PC-3 (cell line): ENCODE measurements around the gene ATG2A. TPM values are rescaled to one million over a fixed set of nuclear protein-coding genes. Genes with fewer than 3 reads are reported as not detected.

Source experiments
- ATAC-seq: fragments of 200-7000 bp; cut with Tn5 transposase; 2 replicates; pipeline ENCODE4 v1.9.1; 2020; ENCODE audit warnings: mild to moderate bottlenecking, moderate library complexity
- BruUV-seq: library from RNA; stranded (reverse); fragments of 400-500 nt; replicated peaks from 2 replicates; lab custom pipeline; 2021; lab: Mats Ljungman, UMichigan
- CTCF ChIA-PET: fragments of 300-600 bp; sonication (Branson Sonifier 250); formaldehyde crosslinking; loops from one replicate; lab custom pipeline; 2022; ENCODE audit warnings: antibody characterized with exemption; lab: Charles Lee
- POLR2A ChIA-PET: fragments of 300-600 bp; sonication (Branson Sonifier 250); formaldehyde crosslinking; loops from one replicate; lab custom pipeline; 2022; ENCODE audit warnings: antibody characterized with exemption; ENCODE audit not compliant: unreplicated experiment; lab: Charles Lee
- DNase-seq: peaks from one replicate; pipeline ENCODE4 v3.0.0-alpha.2; 2015
- H2AFZ ChIP-seq: fragments of 300-600 bp; sonication (generic); 2 replicates; pipeline ENCODE4 v1.6.0; 2016; ENCODE audit warnings: antibody characterized with exemption, low read length
- H3F3A ChIP-seq: fragments of 300-600 bp; sonication (generic); one replicate; pipeline ENCODE4 v1.6.0; 2017; ENCODE audit warnings: antibody characterized with exemption, low read length, control low read depth, mild to moderate bottlenecking; ENCODE audit not compliant: unreplicated experiment
- H3K27ac ChIP-seq: fragments of 300-600 bp; sonication (generic); 2 replicates; pipeline ENCODE4 v1.5.1; 2016; ENCODE audit warnings: mild to moderate bottlenecking, low read length
- H3K27me3 ChIP-seq: fragments of 300-600 bp; sonication (generic); 2 replicates; pipeline ENCODE4 v1.6.1; 2016; ENCODE audit warnings: low read length, mixed read lengths
- H3K36me3 ChIP-seq: fragments of 300-600 bp; sonication (generic); 2 replicates; pipeline ENCODE4 v1.6.1; 2016; ENCODE audit warnings: low read depth, mixed run types, low read length, mixed read lengths
- H3K4me1 ChIP-seq: fragments of 300-600 bp; sonication (generic); 2 replicates; pipeline ENCODE4 v1.5.1; 2016; ENCODE audit warnings: low read length; ENCODE audit not compliant: insufficient read depth
- H3K4me2 ChIP-seq: fragments of 300-600 bp; sonication (generic); 2 replicates; pipeline ENCODE4 v1.6.0; 2016; ENCODE audit warnings: low read length
- H3K4me3 ChIP-seq: fragments of 300-600 bp; sonication (generic); 2 replicates; pipeline ENCODE4 v1.5.1; 2016; ENCODE audit warnings: mild to moderate bottlenecking, low read length, mixed read lengths
- H3K79me2 ChIP-seq: fragments of 300-600 bp; sonication (generic); 2 replicates; pipeline ENCODE4 v1.6.1; 2017; ENCODE audit warnings: low read length, mixed read lengths
- H3K9ac ChIP-seq: fragments of 300-600 bp; sonication (generic); 2 replicates; pipeline ENCODE4 v1.6.0; 2016; ENCODE audit warnings: mild to moderate bottlenecking, low read length
- H3K9me2 ChIP-seq: fragments of 300-600 bp; sonication (generic); replicated peaks from 2 replicates; pipeline ENCODE4 v1.6.1; 2016; ENCODE audit warnings: mixed run types, low read length, mixed read lengths
- H3K9me3 ChIP-seq: fragments of 300-600 bp; sonication (generic); 2 replicates; pipeline ENCODE4 v1.6.1; 2016; ENCODE audit warnings: low read length, mixed read lengths
- H4K20me1 ChIP-seq: fragments of 300-600 bp; sonication (generic); 2 replicates; pipeline ENCODE4 v1.6.1; 2016; ENCODE audit warnings: low read length, mixed read lengths
- CTCF ChIP-seq: fragments of 300-600 bp; sonication (generic); conservative IDR thresholded peaks from 2 replicates; pipeline ENCODE4 v1.5.1; 2017; ENCODE audit warnings: antibody characterized with exemption, low read depth, mild to moderate bottlenecking, low read length
- EZH2 ChIP-seq: fragments of 300-600 bp; sonication (generic); IDR thresholded peaks from one replicate; pipeline ENCODE4 v1.6.1; 2017; ENCODE audit warnings: antibody characterized with exemption, mild to moderate bottlenecking, low read length; ENCODE audit not compliant: unreplicated experiment
- EZH2phosphoT487 ChIP-seq: fragments of 300-600 bp; sonication (generic); IDR thresholded peaks from 2 replicates; pipeline ENCODE4 v1.6.1; 2018; ENCODE audit warnings: mild to moderate bottlenecking, antibody characterized with exemption, low read length, borderline replicate concordance
- intact Hi-C: fragments of 100-400 bp; cut with micrococcal nuclease; formaldehyde crosslinking; loops from 2 replicates; pipeline ENCODE4 v1.9.0; 2023
- total RNA-seq: library from RNA; depleted of rRNA; stranded (reverse); fragments of >200 nt; gene quantifications from 2 replicates; pipeline ENCODE4 v1.2.3, GENCODE V29; 2014

Gene ATG2A
- total RNA-seq, 1 experiment from 2014 or later = 45.6 TPM

- H3K9me3 ChIP-seq = no peaks in the 10 kb centered on the region
- H3K9me2 ChIP-seq = no peaks in the 10 kb centered on the region
- no peaks in the 10 kb centered on the region for H3F3A ChIP-seq
- ATAC-seq = no peak
- H3K4me1 ChIP-seq = peaks cover 13% of the 10 kb centered on the region
- ChIA-PET POLR2A (no interaction called here), CTCF (interaction anchor here (1.0 kb wide), 1 partner anchor 43 kb away, joined by 5 read pairs; no protein-coding TSS in a partner anchor)
- no peak overlapping the region for H3K27ac ChIP-seq
- TF ChIP-seq CTCF (no peak), EZH2 (no peak), EZH2phosphoT487 (no peak)
- H3K27me3 ChIP-seq = no peaks in the 10 kb centered on the region
- no peak overlapping the region for H3K4me3 ChIP-seq
- no TSS peak for BruUV-seq
- no peak for DNase-seq
- no peaks in the 10 kb centered on the region for H4K20me1 ChIP-seq
- no peak overlapping the region for H2AFZ ChIP-seq
- H3K79me2 ChIP-seq = no peaks in the 10 kb centered on the region
- H3K4me2 ChIP-seq = no peak overlapping the region
- H3K36me3 ChIP-seq = no peaks in the 10 kb centered on the region
- no peak overlapping the region for H3K9ac ChIP-seq
- intact Hi-C loops = no loop called here
These were observed 25.1 kb downstream of the ATG2A start for GRCh38 chr11:64891880-64892279.

- Histone ChIP-seq H3K27ac (no peak overlapping the region), H3K9ac (no peak overlapping the region), H3K9me2 (no peaks in the 10 kb centered on the region), H3F3A (no peaks in the 10 kb centered on the region), H4K20me1 (no peaks in the 10 kb centered on the region), H3K79me2 (no peaks in the 10 kb centered on the region), H3K36me3 (no peaks in the 10 kb centered on the region), H3K27me3 (no peaks in the 10 kb centered on the region), H3K4me3 (no peak overlapping the region), H3K4me2 (no peak overlapping the region), H3K9me3 (no peaks in the 10 kb centered on the region), H2AFZ (no peak overlapping the region), H3K4me1 (peaks cover 13% of the 10 kb centered on the region)
- no TSS peak for BruUV-seq
- ATAC-seq (no peak), DNase-seq (no peak)
- intact Hi-C loops = no loop called here
- CTCF ChIA-PET = no interaction called here
- POLR2A ChIA-PET = no interaction called here
- TF ChIP-seq EZH2phosphoT487 (no peak), CTCF (no peak), EZH2 (no peak)
These were observed 25.7 kb downstream of the ATG2A start for GRCh38 chr11:64891215-64891848.

- Histone ChIP-seq H3K9ac (no peak overlapping the region), H3K27me3 (no peaks in the 10 kb centered on the region), H3F3A (no peaks in the 10 kb centered on the region), H3K9me2 (no peaks in the 10 kb centered on the region), H3K4me3 (no peak overlapping the region), H3K27ac (no peak overlapping the region), H3K4me2 (no peak overlapping the region), H4K20me1 (no peaks in the 10 kb centered on the region), H3K4me1 (peaks cover 20% of the 10 kb centered on the region), H3K36me3 (no peaks in the 10 kb centered on the region), H3K79me2 (no peaks in the 10 kb centered on the region), H3K9me3 (no peaks in the 10 kb centered on the region), H2AFZ (no peak overlapping the region)
- ChIA-PET CTCF (interaction anchor here (0.6 kb wide), 1 partner anchor 125 kb away, joined by 3 read pairs; no protein-coding TSS in a partner anchor), POLR2A (no interaction called here)
- no peak for TF ChIP-seq CTCF
- TF ChIP-seq EZH2phosphoT487 = no peak
- TF ChIP-seq EZH2 = no peak
- no peak for DNase-seq
- BruUV-seq = no TSS peak
- ATAC-seq = no peak
- intact Hi-C loops = no loop called here
These were observed 26.5 kb downstream of the ATG2A start for GRCh38 chr11:64890522-64890939.
